A673 (cell line): ENCODE measurements around the gene AGRP.

Source experiments
- EZH2 ChIP-seq: fragments of 200-600 bp; sonication (generic); IDR thresholded peaks from 2 replicates; pipeline ENCODE4 v1.6.1; 2017; ENCODE audit warnings: borderline replicate concordance, low read depth, mild to moderate bottlenecking, mixed read lengths, antibody characterized with exemption, low read length; ENCODE audit not compliant: poor library complexity, severe bottlenecking
- TF ChIP-seq, protein P1 (sequence below): fragments of 300-800, 200-600 bp; sonication (generic); conservative IDR thresholded peaks from 2 replicates; pipeline ENCODE4 v1.5.1; 2017; ENCODE audit warnings: low read depth, mild to moderate bottlenecking, antibody characterized with exemption, low read length, moderate library complexity, mixed read lengths

DNA sequence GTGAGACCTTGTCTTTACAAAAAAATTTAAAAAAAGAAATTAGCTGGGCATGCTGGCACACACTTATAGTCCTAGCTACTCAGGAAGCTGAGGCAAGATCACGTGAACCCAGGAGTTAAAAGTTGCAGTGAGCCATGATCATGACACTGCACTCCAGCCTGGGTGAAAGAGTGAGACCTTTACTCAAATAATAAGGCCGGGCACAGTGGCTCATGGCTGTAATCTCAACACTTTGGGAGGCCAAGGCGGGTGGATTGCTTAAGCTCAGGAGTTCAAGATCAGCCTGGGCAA, 33.8 kb upstream of the AGRP start:
- TF ChIP-seq EZH2, result no peak
- TF ChIP-seq, protein P1, sequence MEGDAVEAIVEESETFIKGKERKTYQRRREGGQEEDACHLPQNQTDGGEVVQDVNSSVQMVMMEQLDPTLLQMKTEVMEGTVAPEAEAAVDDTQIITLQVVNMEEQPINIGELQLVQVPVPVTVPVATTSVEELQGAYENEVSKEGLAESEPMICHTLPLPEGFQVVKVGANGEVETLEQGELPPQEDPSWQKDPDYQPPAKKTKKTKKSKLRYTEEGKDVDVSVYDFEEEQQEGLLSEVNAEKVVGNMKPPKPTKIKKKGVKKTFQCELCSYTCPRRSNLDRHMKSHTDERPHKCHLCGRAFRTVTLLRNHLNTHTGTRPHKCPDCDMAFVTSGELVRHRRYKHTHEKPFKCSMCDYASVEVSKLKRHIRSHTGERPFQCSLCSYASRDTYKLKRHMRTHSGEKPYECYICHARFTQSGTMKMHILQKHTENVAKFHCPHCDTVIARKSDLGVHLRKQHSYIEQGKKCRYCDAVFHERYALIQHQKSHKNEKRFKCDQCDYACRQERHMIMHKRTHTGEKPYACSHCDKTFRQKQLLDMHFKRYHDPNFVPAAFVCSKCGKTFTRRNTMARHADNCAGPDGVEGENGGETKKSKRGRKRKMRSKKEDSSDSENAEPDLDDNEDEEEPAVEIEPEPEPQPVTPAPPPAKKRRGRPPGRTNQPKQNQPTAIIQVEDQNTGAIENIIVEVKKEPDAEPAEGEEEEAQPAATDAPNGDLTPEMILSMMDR, result no peak
